ENCODE measurements around the gene RIN3. TPM values are rescaled to one million over a fixed set of nuclear protein-coding genes. Genes with fewer than 3 reads are reported as not detected.

Gene RIN3
- total and polyA plus RNA-seq, 2 donors (not counting 3 experiments of a cell fraction or from before 2014, with no cell fraction given), result 5.1 to 20.8 TPM

DNA sequence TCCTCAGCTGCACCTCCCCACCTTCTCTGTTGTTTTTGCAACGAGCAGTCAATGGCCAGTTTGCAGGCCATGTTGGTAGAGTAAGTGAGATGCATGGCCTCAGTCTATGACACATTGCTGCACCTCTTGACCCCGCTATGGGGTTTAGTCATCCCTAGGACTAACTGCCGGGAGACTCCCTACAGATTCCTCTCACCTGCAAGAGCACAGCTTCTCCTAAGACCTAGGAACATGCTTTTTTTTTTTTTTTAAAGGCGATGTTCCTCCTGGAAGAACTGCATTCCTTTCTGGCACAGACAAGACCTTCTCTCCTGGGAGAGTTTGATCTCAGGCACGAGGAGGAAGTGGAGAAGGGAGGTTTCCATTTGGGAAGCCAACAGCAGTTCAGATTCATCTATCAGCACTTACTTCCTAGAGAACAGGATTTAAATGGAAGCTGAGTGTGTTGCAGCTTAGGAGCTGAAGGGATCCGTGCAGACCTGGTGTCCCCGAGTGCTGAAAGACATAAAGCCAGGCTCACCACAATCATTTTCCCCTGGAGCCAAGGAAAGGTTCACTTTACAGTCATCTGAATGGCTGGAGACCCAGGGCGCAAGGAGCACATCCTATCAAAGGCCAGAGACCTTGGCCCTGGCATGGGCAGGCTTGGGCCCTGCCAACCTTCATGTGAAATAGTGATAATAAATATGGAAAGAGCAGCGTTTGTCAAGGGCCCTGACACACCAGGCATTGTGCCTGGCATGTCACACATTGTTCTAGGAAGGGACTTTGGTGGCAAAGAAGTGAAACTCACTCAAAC, 130.8 kb downstream of the RIN3 start:
- intact Hi-C loops (cut with micrococcal nuclease), result no loop called here

More for the DNA sequence above, 130.8 kb downstream of the RIN3 start:
- no peak overlapping the region for H3K27ac ChIP-seq (ENCODE audit: insufficient read depth, low read depth, low read length)
- no peaks in the 10 kb centered on the region for H3K9me1 ChIP-seq (replicated peaks; ENCODE audit: control insufficient read depth, extremely low read depth, insufficient read depth, low read length)
- no peak overlapping the region for H2AFZ ChIP-seq (ENCODE audit: low read depth, low read length)
- peaks cover 0 to 10% of the 10 kb centered on the region in 2 experiments for H3K36me3 ChIP-seq (ENCODE audit: control insufficient read depth in 2 of 2, extremely low read depth in 1 of 2, insufficient read depth in 2 of 2, low read length in 2 of 2)
- H4K20me1 ChIP-seq (replicated peaks; ENCODE audit: control insufficient read depth, extremely low read depth, insufficient read depth, low read length), result no peaks in the 10 kb centered on the region
- CTCF ChIA-PET, result no interaction called here
- H3K4me2 ChIP-seq (ENCODE audit: insufficient read depth, low read length), result no peak overlapping the region
- BruUV-seq (replicated peaks), result no TSS peak
- no peak for TF ChIP-seq FOS (IDR thresholded peaks at IDR 0.05; ENCODE audit: borderline replicate concordance, insufficient read depth, low read length)
- TF ChIP-seq, protein P1, sequence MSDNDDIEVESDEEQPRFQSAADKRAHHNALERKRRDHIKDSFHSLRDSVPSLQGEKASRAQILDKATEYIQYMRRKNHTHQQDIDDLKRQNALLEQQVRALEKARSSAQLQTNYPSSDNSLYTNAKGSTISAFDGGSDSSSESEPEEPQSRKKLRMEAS (IDR thresholded peaks at IDR 0.05; ENCODE audit: insufficient read depth, insufficient read length), result no peak
- TF ChIP-seq GATA2 (IDR thresholded peaks at IDR 0.05; ENCODE audit: insufficient read depth, insufficient read length, low read depth, low read length), result no peak
- no peak for TF ChIP-seq EZH2 (IDR thresholded peaks at IDR 0.05; ENCODE audit: borderline replicate concordance, low read depth, low read length, severe bottlenecking)
- TF ChIP-seq, protein P2, sequence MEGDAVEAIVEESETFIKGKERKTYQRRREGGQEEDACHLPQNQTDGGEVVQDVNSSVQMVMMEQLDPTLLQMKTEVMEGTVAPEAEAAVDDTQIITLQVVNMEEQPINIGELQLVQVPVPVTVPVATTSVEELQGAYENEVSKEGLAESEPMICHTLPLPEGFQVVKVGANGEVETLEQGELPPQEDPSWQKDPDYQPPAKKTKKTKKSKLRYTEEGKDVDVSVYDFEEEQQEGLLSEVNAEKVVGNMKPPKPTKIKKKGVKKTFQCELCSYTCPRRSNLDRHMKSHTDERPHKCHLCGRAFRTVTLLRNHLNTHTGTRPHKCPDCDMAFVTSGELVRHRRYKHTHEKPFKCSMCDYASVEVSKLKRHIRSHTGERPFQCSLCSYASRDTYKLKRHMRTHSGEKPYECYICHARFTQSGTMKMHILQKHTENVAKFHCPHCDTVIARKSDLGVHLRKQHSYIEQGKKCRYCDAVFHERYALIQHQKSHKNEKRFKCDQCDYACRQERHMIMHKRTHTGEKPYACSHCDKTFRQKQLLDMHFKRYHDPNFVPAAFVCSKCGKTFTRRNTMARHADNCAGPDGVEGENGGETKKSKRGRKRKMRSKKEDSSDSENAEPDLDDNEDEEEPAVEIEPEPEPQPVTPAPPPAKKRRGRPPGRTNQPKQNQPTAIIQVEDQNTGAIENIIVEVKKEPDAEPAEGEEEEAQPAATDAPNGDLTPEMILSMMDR (IDR thresholded peaks at IDR 0.05; ENCODE audit: extremely low read depth in 1 of 2, insufficient read depth in 1 of 2, low read depth in 1 of 2, low read length in 2 of 2), result no peak
- TF ChIP-seq POLR2AphosphoS5 (IDR thresholded peaks at IDR 0.05; ENCODE audit: insufficient read depth, low read depth, low read length), result no peak
- H3K9me3 ChIP-seq (replicated peaks; ENCODE audit: control insufficient read depth, insufficient read depth, low read length), result no peaks in the 10 kb centered on the region
- H3K4me3 ChIP-seq (replicated peaks in 1 of 3; ENCODE audit: insufficient read depth in 1 of 3, low read depth in 1 of 3, low read length in 3 of 3), result no peak overlapping the region
- FAIRE-seq (no peak), DNase-seq (ENCODE audit: low read depth, low spot score) (no peak)
- H3K27me3 ChIP-seq (ENCODE audit: control insufficient read depth in 2 of 2, insufficient read depth in 2 of 2, low read length in 2 of 2), result no peaks in the 10 kb centered on the region
- dilution Hi-C loops (cut with MboI; ENCODE audit: extremely low pct_ligation_motif_present, low sequenced_read_pairs), result no loop called here
- peaks cover 7% of the 10 kb centered on the region for H3K4me1 ChIP-seq (ENCODE audit: control insufficient read depth, extremely low read depth, insufficient read depth, low read length)
- no peak overlapping the region for H3K9ac ChIP-seq (replicated peaks; ENCODE audit: extremely low read depth, insufficient read depth, low read length)
- no peaks in the 10 kb centered on the region for H3K79me2 ChIP-seq (ENCODE audit: control insufficient read depth, insufficient read depth, low read length)
- POLR2A ChIA-PET, result no interaction called here
